ENCODE results near the gene PKP2. TPM values are rescaled to one million over a fixed set of nuclear protein-coding genes. Genes with fewer than 3 reads are reported as not detected.

Gene PKP2
- total and polyA plus RNA-seq, 2 of the 13 experiments (the other 11 are each of a cell fraction or from before 2014, with no cell fraction given) = 15.1 to 25.3 TPM

DNA sequence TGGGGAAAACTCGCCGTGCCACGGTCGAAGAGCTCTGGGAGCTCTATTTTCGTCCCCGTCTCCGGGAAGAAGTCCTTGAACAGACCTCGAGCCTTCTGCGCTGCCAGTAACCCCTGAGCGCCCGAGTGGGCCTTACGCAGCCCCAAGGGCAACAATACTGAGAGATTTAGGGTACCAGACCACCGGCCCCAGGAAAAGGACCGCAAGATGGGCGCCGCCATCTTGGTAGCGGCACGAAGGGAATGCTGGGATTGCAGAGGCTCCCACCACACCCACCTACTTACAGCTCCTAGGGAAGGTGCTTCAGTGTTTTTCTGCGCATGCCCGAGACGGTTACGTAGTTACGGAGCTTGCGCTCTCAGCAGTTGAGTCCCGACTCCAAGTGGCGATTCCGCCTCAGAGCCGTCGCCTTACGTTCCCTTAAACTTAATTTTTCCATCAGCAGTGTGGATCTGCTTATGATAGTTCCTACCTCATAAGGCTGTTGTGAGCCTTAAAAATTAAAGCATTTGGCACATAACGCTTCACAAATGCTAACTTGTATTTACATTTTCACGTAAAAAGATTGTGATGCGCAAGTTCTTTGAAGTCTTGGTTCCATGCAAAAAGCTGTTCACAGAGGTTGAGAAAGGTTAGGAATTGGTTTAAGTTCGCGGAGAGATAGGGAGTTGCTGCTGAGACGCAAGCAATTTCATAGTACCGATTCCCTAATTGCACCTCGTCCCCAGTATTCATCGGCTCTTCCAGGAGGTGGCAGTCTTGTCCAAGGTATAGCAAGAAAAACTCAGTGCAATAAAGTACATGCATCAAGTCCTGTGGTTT is 140.7 kb downstream of the PKP2 start, which contains the start of gene YARS2 (continued):
- TF ChIP-seq, protein P1, sequence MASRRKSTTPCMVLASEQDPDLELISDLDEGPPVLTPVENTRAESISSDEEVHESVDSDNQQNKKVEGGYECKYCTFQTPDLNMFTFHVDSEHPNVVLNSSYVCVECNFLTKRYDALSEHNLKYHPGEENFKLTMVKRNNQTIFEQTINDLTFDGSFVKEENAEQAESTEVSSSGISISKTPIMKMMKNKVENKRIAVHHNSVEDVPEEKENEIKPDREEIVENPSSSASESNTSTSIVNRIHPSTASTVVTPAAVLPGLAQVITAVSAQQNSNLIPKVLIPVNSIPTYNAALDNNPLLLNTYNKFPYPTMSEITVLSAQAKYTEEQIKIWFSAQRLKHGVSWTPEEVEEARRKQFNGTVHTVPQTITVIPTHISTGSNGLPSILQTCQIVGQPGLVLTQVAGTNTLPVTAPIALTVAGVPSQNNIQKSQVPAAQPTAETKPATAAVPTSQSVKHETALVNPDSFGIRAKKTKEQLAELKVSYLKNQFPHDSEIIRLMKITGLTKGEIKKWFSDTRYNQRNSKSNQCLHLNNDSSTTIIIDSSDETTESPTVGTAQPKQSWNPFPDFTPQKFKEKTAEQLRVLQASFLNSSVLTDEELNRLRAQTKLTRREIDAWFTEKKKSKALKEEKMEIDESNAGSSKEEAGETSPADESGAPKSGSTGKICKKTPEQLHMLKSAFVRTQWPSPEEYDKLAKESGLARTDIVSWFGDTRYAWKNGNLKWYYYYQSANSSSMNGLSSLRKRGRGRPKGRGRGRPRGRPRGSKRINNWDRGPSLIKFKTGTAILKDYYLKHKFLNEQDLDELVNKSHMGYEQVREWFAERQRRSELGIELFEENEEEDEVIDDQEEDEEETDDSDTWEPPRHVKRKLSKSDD (CRISPR knock-in tag; IDR thresholded peaks at IDR 0.05; ENCODE audit: low read depth) = 0 out of 2 replicates have a peak, but pooled peaks have one; percentile 28
- no peak; the same call in 1 of the 2 replicates for TF ChIP-seq ZNF232 (CRISPR knock-in tag; IDR thresholded peaks at IDR 0.05; ENCODE audit: borderline replicate concordance)
- TF ChIP-seq HDAC6 (IDR thresholded peaks at IDR 0.05; ENCODE audit: low read depth, low read length) = no peak
- TF ChIP-seq ZBTB21 (CRISPR knock-in tag; IDR thresholded peaks at IDR 0.05) = no peak
- 0 out of 2 replicates have a peak, but pooled peaks have one; percentile 44 for TF ChIP-seq ZBTB8A (CRISPR knock-in tag; IDR thresholded peaks at IDR 0.05; ENCODE audit: borderline replicate concordance, low read depth)
- TF ChIP-seq ZNF280B (CRISPR knock-in tag; IDR thresholded peaks at IDR 0.05; ENCODE audit: borderline replicate concordance) = no peak
- no peak for TF ChIP-seq ZNF558 (CRISPR knock-in tag; IDR thresholded peaks at IDR 0.05; ENCODE audit: borderline replicate concordance)
- TF ChIP-seq ZNF720 (CRISPR knock-in tag; IDR thresholded peaks at IDR 0.05) = no peak
- no peak for TF ChIP-seq SCMH1 (CRISPR knock-in tag; IDR thresholded peaks at IDR 0.05; ENCODE audit: borderline replicate concordance)
- TF ChIP-seq ZNF776 (CRISPR knock-in tag; IDR thresholded peaks at IDR 0.05) = 0 out of 2 replicates have a peak, but pooled peaks have one; percentile 27
- no peak; the same call in 1 of the 2 replicates for TF ChIP-seq CBX5 (CRISPR knock-in tag; IDR thresholded peaks at IDR 0.05; ENCODE audit: borderline replicate concordance)
- TF ChIP-seq WIZ (CRISPR knock-in tag; IDR thresholded peaks at IDR 0.05) = no peak
- no peak for TF ChIP-seq TFAP4 (IDR thresholded peaks at IDR 0.05; ENCODE audit: borderline replicate concordance, low read depth)
- TF ChIP-seq, protein P2, sequence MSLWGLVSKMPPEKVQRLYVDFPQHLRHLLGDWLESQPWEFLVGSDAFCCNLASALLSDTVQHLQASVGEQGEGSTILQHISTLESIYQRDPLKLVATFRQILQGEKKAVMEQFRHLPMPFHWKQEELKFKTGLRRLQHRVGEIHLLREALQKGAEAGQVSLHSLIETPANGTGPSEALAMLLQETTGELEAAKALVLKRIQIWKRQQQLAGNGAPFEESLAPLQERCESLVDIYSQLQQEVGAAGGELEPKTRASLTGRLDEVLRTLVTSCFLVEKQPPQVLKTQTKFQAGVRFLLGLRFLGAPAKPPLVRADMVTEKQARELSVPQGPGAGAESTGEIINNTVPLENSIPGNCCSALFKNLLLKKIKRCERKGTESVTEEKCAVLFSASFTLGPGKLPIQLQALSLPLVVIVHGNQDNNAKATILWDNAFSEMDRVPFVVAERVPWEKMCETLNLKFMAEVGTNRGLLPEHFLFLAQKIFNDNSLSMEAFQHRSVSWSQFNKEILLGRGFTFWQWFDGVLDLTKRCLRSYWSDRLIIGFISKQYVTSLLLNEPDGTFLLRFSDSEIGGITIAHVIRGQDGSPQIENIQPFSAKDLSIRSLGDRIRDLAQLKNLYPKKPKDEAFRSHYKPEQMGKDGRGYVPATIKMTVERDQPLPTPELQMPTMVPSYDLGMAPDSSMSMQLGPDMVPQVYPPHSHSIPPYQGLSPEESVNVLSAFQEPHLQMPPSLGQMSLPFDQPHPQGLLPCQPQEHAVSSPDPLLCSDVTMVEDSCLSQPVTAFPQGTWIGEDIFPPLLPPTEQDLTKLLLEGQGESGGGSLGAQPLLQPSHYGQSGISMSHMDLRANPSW (CRISPR knock-in tag; IDR thresholded peaks at IDR 0.05; ENCODE audit: borderline replicate concordance) = no peak
- TF ChIP-seq ZNF724P (CRISPR knock-in tag; IDR thresholded peaks at IDR 0.05; ENCODE audit: borderline replicate concordance) = no peak
- TF ChIP-seq ELF3 (CRISPR knock-in tag; IDR thresholded peaks at IDR 0.05) = peak; percentile 10; the same call in 1 of the 2 replicates
- no peak for TF ChIP-seq ZNF878 (CRISPR knock-in tag; IDR thresholded peaks at IDR 0.05)
- no peak for TF ChIP-seq CREB1 (IDR thresholded peaks at IDR 0.05)
- peak; percentile 83 for TF ChIP-seq CREB1 (CRISPR knock-in tag; IDR thresholded peaks at IDR 0.05)
